GM12875 (cell line): Measurements from ENCODE around the gene ZDHHC14.

Experiments
- H3K4me3 ChIP-seq: one replicate; pipeline ENCODE4 v1.5.1; 2011; ENCODE audit warnings: low read depth, low read length, control low read depth
- CTCF ChIP-seq: IDR thresholded peaks from 2 replicates; pipeline ENCODE4 v1.5.1; 2011; ENCODE audit warnings: low read depth, mild to moderate bottlenecking, control low read depth, inconsistent platforms, low read length, moderate library complexity, borderline replicate concordance; ENCODE audit not compliant: insufficient read depth

The ZDHHC14 gene

GRCh38 chr6:157500022-157500421 is 119.0 kb downstream of the ZDHHC14 start:
- no peak for TF ChIP-seq CTCF
- no peak overlapping the region for H3K4me3 ChIP-seq

- no peak for TF ChIP-seq CTCF
These were observed 122.2 kb downstream of the ZDHHC14 start for GRCh38 chr6:157503018-157503747.

GRCh38 chr6:157505912-157506491 is 125.0 kb downstream of the ZDHHC14 start:
- TF ChIP-seq CTCF = no peak
- no peak overlapping the region for H3K4me3 ChIP-seq

More at GRCh38 chr6:157503018-157503747, 122.2 kb downstream of the ZDHHC14 start:
- H3K4me3 ChIP-seq = no peak overlapping the region

- no peak overlapping the region for H3K4me3 ChIP-seq
- TF ChIP-seq CTCF = no peak
These were observed 129.6 kb downstream of the ZDHHC14 start for GRCh38 chr6:157510323-157511188.

- no peak overlapping the region for H3K4me3 ChIP-seq
- TF ChIP-seq CTCF = no peak
These were observed 130.8 kb downstream of the ZDHHC14 start for GRCh38 chr6:157511682-157512381.

GRCh38 chr6:157512382-157512682 is 131.3 kb downstream of the ZDHHC14 start:
- TF ChIP-seq CTCF = no peak
- no peak overlapping the region for H3K4me3 ChIP-seq
